Measurements from ENCODE around the gene TXNDC16. TPM values are rescaled to one million over a fixed set of nuclear protein-coding genes. Genes with fewer than 3 reads are reported as not detected.

Gene TXNDC16, protein sequence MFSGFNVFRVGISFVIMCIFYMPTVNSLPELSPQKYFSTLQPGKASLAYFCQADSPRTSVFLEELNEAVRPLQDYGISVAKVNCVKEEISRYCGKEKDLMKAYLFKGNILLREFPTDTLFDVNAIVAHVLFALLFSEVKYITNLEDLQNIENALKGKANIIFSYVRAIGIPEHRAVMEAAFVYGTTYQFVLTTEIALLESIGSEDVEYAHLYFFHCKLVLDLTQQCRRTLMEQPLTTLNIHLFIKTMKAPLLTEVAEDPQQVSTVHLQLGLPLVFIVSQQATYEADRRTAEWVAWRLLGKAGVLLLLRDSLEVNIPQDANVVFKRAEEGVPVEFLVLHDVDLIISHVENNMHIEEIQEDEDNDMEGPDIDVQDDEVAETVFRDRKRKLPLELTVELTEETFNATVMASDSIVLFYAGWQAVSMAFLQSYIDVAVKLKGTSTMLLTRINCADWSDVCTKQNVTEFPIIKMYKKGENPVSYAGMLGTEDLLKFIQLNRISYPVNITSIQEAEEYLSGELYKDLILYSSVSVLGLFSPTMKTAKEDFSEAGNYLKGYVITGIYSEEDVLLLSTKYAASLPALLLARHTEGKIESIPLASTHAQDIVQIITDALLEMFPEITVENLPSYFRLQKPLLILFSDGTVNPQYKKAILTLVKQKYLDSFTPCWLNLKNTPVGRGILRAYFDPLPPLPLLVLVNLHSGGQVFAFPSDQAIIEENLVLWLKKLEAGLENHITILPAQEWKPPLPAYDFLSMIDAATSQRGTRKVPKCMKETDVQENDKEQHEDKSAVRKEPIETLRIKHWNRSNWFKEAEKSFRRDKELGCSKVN
- total RNA-seq = 1 to 10 TPM; 7.0 to 7.6 TPM
- 1 to 10 TPM; 2.8 to 3.2 TPM for polyA plus RNA-seq

- peak within 1 kb of the TSS; percentile 87 for H3K27ac ChIP-seq (ENCODE audit: low read depth, low read length)
- Mint-ChIP-seq H3K4me1 (peaks cover 19 to 39% (median 29%) of the 10 kb centered on the region in 4 donors), H3K27ac (peak within 1 kb of the TSS; percentile 91 to 99 (median 95)), H3K36me3 (peaks cover 7 to 9% of the 10 kb centered on the region in 2 donors), H3K27me3 (no peaks in the 10 kb centered on the region), H3K9me3 (no peaks in the 10 kb centered on the region), H3K4me3 (peak within 1 kb of the TSS; percentile 92 to 99 (median 96))
- no peaks in the 10 kb centered on the region for H3K9me3 ChIP-seq (ENCODE audit: control insufficient read depth in 1 of 2, low read length in 2 of 2)
- ChIA-PET POLR2A (ENCODE audit: partially characterized antibody) (interaction anchor here (0.6 to 3.1 kb wide), 27 partner anchors 9 to 600 kb away, joined by 3 to 17 read pairs (median 4); partner anchors contain the start of genes DDHD1, ERO1A, GNPNAT1 and PSMC6), CTCF (ENCODE audit: partially characterized antibody) (interaction anchor here (0.7 to 1.9 kb wide), 7 partner anchors 8 to 252 kb away, joined by 3 to 7 read pairs (median 3); no protein-coding TSS in a partner anchor)
- peaks cover 23% of the 10 kb centered on the region for H3K4me1 ChIP-seq (ENCODE audit: insufficient read depth, low read length)
- peak within 1 kb of the TSS; percentile 67 to 90 for H3K4me3 ChIP-seq (ENCODE audit: low read length in 2 of 2)
- no peaks in the 10 kb centered on the region for H3K36me3 ChIP-seq (ENCODE audit: insufficient read depth, low read length)
- DNase-seq = peak; percentile 97 to 100 (median 99)
- H3K27me3 ChIP-seq (ENCODE audit: insufficient read depth, low read length) = no peaks in the 10 kb centered on the region
- intact Hi-C loops (cut with micrococcal nuclease) = loop anchor here (1.0 to 5.0 kb wide), 15 partner anchors 22 to 1312 kb away; partner anchors contain the start of genes DDHD1, FERMT2, FRMD6 and GNG2
Observed at GRCh38 chr14:52552063-52552988, at the start of gene TXNDC16, which contains the start of gene GPR137C. TSS of gene TXNDC16 (minus strand) at chr14:52552505. CDS start at chr14:52543557, 8,948 bp downstream. TSS of gene GPR137C (plus strand) at chr14:52552836. CDS start at chr14:52553148, 312 bp downstream.

- H3K27me3 Mint-ChIP-seq = peaks cover 0 to 2% of the 10 kb centered on the region in 2 donors
- no peaks in the 10 kb centered on the region for H3K36me3 ChIP-seq (ENCODE audit: insufficient read depth, low read length)
- H3K4me3 Mint-ChIP-seq = no peak overlapping the region
- no peak overlapping the region for H3K27ac Mint-ChIP-seq
- intact Hi-C loops (cut with micrococcal nuclease) = no loop called here
- ChIA-PET POLR2A (ENCODE audit: partially characterized antibody) (no interaction called here), CTCF (ENCODE audit: partially characterized antibody) (no interaction called here)
- no peaks in the 10 kb centered on the region for H3K9me3 ChIP-seq (ENCODE audit: control insufficient read depth in 1 of 2, low read length in 2 of 2)
- no peaks in the 10 kb centered on the region for H3K27me3 ChIP-seq (ENCODE audit: insufficient read depth, low read length)
- no peaks in the 10 kb centered on the region for H3K4me1 ChIP-seq (ENCODE audit: insufficient read depth, low read length)
- H3K4me3 ChIP-seq (ENCODE audit: low read length in 2 of 2) = no peak overlapping the region
- H3K9me3 Mint-ChIP-seq = peaks cover 0 to 24% (median 13%) of the 10 kb centered on the region in 8 donors
- H3K4me1 Mint-ChIP-seq = peaks cover 0 to 3% (median 0%) of the 10 kb centered on the region in 4 donors
- H3K36me3 Mint-ChIP-seq = peaks cover 0 to 7% of the 10 kb centered on the region in 2 donors
- no peak for DNase-seq
- no peak overlapping the region for H3K27ac ChIP-seq (ENCODE audit: low read depth, low read length)
Observed at GRCh38 chr14:52599974-52600373, 47.7 kb upstream of the TXNDC16 start.

GRCh38 chr14:52598568-52598967, 46.3 kb upstream of the TXNDC16 start:
- Histone ChIP-seq H3K4me1 (ENCODE audit: insufficient read depth, low read length) (no peaks in the 10 kb centered on the region), H3K27ac (ENCODE audit: low read depth, low read length) (no peak overlapping the region), H3K27me3 (ENCODE audit: insufficient read depth, low read length) (no peaks in the 10 kb centered on the region), H3K36me3 (ENCODE audit: insufficient read depth, low read length) (no peaks in the 10 kb centered on the region), H3K4me3 (ENCODE audit: low read length in 2 of 2) (no peak overlapping the region), H3K9me3 (ENCODE audit: control insufficient read depth in 1 of 2, low read length in 2 of 2) (no peaks in the 10 kb centered on the region)
- no peak overlapping the region for H3K4me3 Mint-ChIP-seq
- intact Hi-C loops (cut with micrococcal nuclease) = no loop called here
- ChIA-PET CTCF (ENCODE audit: partially characterized antibody) (interaction anchor here (0.6 kb wide), 1 partner anchor 820 kb away, joined by 3 read pairs; no protein-coding TSS in a partner anchor), POLR2A (ENCODE audit: partially characterized antibody) (no interaction called here)
- peaks cover 0 to 5% of the 10 kb centered on the region in 2 donors for H3K36me3 Mint-ChIP-seq
- H3K27ac Mint-ChIP-seq = no peak overlapping the region
- peaks cover 0 to 3% of the 10 kb centered on the region in 2 donors for H3K27me3 Mint-ChIP-seq
- DNase-seq = no peak
- peaks cover 4 to 25% (median 14%) of the 10 kb centered on the region in 8 donors for H3K9me3 Mint-ChIP-seq
- peaks cover 0 to 3% (median 0%) of the 10 kb centered on the region in 4 donors for H3K4me1 Mint-ChIP-seq

DNA sequence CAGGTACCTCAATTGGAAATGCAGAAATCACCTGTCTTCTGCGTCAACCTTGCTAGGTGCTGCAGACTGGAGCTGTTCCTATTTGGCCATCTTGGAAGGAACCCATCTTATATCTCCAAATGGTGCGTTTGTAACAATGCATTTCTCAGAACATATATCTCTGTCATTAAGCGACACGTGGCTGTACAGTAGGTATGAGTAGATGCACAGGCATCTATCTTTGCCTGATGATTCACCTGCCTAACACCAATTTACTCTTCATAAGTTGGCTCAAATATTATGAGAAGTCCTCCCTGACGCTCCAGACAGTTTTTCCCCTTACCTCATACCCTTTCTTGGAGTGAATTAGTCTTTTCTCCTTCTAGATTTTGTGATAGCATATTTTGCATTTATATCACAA, 44.6 kb upstream of the TXNDC16 start:
- Histone ChIP-seq H3K27ac (ENCODE audit: low read depth, low read length) (no peak overlapping the region), H3K4me3 (ENCODE audit: low read length in 2 of 2) (no peak overlapping the region), H3K36me3 (ENCODE audit: insufficient read depth, low read length) (no peaks in the 10 kb centered on the region), H3K27me3 (ENCODE audit: insufficient read depth, low read length) (no peaks in the 10 kb centered on the region), H3K4me1 (ENCODE audit: insufficient read depth, low read length) (no peaks in the 10 kb centered on the region), H3K9me3 (ENCODE audit: control insufficient read depth in 1 of 2, low read length in 2 of 2) (no peaks in the 10 kb centered on the region)
- POLR2A ChIA-PET (ENCODE audit: partially characterized antibody) = no interaction called here
- Mint-ChIP-seq H3K4me3 (no peak overlapping the region), H3K36me3 (peaks cover 0 to 5% of the 10 kb centered on the region in 2 donors), H3K27ac (no peak overlapping the region), H3K4me1 (no peaks in the 10 kb centered on the region), H3K9me3 (peaks cover 4 to 25% (median 14%) of the 10 kb centered on the region in 8 donors), H3K27me3 (peaks cover 0 to 3% of the 10 kb centered on the region in 2 donors)
- CTCF ChIA-PET (ENCODE audit: partially characterized antibody) = no interaction called here
- no peak for DNase-seq
- intact Hi-C loops (cut with micrococcal nuclease) = no loop called here

GRCh38 chr14:52596320-52596719, 44.0 kb upstream of the TXNDC16 start:
- H3K9me3 ChIP-seq (ENCODE audit: control insufficient read depth in 1 of 2, low read length in 2 of 2) = no peaks in the 10 kb centered on the region
- ChIA-PET CTCF (ENCODE audit: partially characterized antibody) (no interaction called here), POLR2A (ENCODE audit: partially characterized antibody) (no interaction called here)
- peaks cover 0 to 3% of the 10 kb centered on the region in 2 donors for H3K27me3 Mint-ChIP-seq
- no peak overlapping the region for H3K27ac Mint-ChIP-seq
- H3K9me3 Mint-ChIP-seq = peaks cover 4 to 25% (median 16%) of the 10 kb centered on the region in 8 donors
- H3K27me3 ChIP-seq (ENCODE audit: insufficient read depth, low read length) = no peaks in the 10 kb centered on the region
- H3K4me1 ChIP-seq (ENCODE audit: insufficient read depth, low read length) = no peaks in the 10 kb centered on the region
- H3K36me3 ChIP-seq (ENCODE audit: insufficient read depth, low read length) = no peaks in the 10 kb centered on the region
- no peaks in the 10 kb centered on the region for H3K4me1 Mint-ChIP-seq
- H3K4me3 Mint-ChIP-seq = no peak overlapping the region
- no peak for DNase-seq
- H3K4me3 ChIP-seq (ENCODE audit: low read length in 2 of 2) = no peak overlapping the region
- intact Hi-C loops (cut with micrococcal nuclease) = no loop called here
- peaks cover 0 to 5% of the 10 kb centered on the region in 2 donors for H3K36me3 Mint-ChIP-seq
- H3K27ac ChIP-seq (ENCODE audit: low read depth, low read length) = no peak overlapping the region

- Mint-ChIP-seq H3K4me1 (no peaks in the 10 kb centered on the region), H3K36me3 (peaks cover 0 to 3% of the 10 kb centered on the region in 2 donors), H3K9me3 (peaks cover 2 to 17% (median 11%) of the 10 kb centered on the region in 8 donors), H3K4me3 (no peak overlapping the region), H3K27ac (no peak overlapping the region), H3K27me3 (peaks cover 2 to 6% of the 10 kb centered on the region in 2 donors)
- Histone ChIP-seq H3K27ac (ENCODE audit: low read depth, low read length) (no peak overlapping the region), H3K4me1 (ENCODE audit: insufficient read depth, low read length) (no peaks in the 10 kb centered on the region), H3K9me3 (ENCODE audit: control insufficient read depth in 1 of 2, low read length in 2 of 2) (no peaks in the 10 kb centered on the region), H3K36me3 (ENCODE audit: insufficient read depth, low read length) (no peaks in the 10 kb centered on the region), H3K4me3 (ENCODE audit: low read length in 2 of 2) (no peak overlapping the region), H3K27me3 (ENCODE audit: insufficient read depth, low read length) (no peaks in the 10 kb centered on the region)
- ChIA-PET POLR2A (ENCODE audit: partially characterized antibody) (no interaction called here), CTCF (ENCODE audit: partially characterized antibody) (interaction anchor here (0.8 kb wide), 1 partner anchor 10 kb away, joined by 3 read pairs; no protein-coding TSS in a partner anchor)
- intact Hi-C loops (cut with micrococcal nuclease) = no loop called here
- no peak for DNase-seq
Observed at GRCh38 chr14:52590318-52590717, 38.0 kb upstream of the TXNDC16 start.

Data from CD4-positive, alpha-beta memory T cell (primary cell).